Eye (tissue), 1 donor: ENCODE data around the gene JTB.

Experiments used
- DNase-seq: peaks from one replicate; pipeline ENCODE4 v3.0.0-alpha.2; 2015

JTB gene

DNA sequence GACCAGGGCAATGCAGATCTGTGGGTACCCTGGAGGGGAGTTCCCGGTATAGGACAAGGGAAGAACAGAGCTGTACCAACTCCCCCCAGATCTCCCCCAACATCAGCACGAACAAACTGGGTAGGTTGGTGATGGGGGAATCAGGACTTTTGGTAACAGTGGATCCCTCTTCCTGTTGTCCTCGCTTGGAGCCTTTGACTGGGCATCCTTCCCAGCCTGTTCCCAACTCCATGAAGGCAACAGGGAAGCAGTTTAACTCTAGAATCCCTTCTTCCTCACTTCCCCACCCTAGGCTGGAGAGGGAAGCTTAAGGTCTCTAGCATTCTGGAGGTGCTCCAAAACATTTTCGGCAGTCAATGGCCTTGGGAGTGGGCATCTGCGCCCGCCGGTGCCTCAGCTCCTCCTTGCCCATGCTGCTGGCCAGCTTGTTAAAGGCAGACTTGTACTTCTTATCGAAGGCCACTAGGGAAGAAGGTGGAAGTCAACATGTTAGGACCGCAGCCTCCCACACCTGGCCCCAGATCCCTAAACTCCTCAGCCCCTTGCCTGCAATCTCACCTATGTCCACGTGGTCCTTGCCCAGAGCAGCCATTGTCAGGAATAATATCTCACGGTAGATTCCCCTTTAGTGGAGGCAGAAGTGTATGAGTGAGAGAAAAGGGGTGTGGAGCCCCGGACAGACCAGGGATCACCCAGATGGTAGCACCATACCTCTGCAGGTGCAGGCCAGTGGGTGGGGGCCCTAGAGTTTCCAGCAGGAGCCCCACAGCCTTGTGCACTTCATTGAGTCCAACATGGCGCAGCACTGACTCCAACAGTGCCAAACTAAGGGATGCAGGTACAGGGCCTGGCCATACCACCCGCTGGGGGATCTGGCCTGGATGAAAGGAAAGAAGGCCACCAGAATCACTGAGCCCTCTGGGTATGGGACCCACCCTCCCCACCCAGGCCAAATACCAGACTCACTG is 47.2 kb downstream of the JTB start:
- DNase-seq, result no peak

DNA sequence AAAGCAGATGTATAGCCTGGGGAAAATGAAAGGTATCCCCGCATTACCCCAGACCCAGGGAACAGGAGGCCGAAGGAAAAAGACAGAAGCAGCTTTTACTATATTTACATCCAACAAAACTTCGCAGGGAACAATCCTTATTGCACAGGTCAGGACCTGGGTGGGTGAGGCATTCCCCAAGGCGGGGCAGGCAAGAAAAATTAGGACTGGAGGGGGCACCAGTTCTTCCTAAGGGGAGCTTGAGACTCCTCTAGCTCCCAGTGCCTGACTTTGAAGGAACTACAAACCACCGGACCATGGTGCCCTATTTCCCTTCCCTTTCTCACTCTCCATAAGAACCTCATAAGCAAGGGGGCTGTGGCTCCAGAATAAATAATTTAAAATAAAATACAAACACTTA is 48.0 kb downstream of the JTB start:
- no peak for DNase-seq

DNA sequence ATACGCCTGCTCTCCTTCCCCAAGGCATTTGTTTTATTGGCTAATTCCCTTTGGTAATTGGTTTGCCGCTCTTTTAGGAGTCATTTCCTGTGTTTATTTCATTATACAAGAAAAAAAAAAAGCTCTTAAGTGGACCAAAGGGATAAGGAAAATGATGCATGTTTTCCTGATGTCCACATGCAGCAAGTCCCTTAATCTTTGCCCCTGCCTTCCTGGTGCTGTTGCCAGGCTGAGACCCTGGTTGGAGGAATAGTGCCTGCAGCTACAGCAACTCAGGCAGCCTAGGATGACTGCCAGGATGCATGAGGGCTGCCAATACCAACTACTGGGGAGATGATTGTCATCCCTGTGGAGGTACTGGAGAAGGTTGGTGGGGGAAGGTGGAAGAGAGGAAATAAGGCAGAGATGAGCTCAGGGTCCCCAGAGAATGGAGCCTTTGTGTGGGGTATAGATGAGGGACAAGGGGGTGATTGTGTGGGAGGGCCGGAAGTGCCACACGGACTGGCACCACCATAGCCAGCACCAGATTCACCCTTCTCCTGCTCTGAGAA is 48.6 kb downstream of the JTB start:
- DNase-seq, result no peak

DNA sequence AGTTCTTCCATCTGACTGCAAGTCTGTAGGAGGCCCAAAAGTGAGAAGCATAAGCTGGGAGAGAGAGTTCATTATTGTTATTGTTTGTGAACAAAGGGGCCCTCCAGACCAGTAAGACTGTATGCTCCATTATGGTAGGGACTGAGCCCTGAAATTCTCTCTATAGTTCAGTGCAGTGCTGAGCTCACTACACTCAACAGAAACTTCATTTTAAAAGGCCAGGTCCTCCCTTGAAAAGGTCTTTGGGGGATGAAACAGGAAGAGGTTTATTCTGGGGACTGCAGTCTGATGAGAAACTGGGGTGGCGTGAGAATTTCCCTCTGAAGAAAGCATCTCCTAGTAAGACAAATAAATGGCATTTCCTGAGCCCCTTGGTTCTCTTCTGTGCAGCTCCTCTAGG is 49.2 kb downstream of the JTB start:
- no peak for DNase-seq

DNA sequence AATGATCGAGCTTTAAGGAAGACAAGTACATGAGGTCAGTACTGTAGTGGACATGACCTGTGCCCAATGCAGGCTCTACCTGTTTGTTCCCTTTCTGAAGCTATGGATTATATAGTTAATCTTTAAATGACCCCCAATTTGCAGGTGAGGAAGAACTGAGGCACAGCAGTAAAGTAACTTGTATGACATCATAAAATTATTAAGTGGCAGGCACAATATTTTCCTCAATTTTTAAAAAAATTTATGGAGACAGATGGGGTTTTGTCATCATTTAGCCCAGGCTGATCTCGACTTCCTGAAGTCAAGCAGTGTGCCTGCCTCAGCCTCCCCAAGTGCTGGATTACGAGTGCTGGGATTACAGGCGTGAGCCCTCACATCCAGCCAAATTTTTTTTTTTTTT is 51.1 kb downstream of the JTB start:
- no peak for DNase-seq
